Central memory CD8-positive, alpha-beta T cell (primary cell): ENCODE measurements around the gene SMIM35.
A peak's percentile ranks its signal among the peaks of the same experiment; 100 is the strongest.

Experiments used
- ATAC-seq: fragments of 150-1000 bp; cut with Tn5 transposase; replicated peaks from 2 replicates; pipeline ENCODE4 v1.10.0; 2022; ENCODE audit warnings: mild to moderate bottlenecking, moderate FRiP score, moderate number of reproducible peaks; ENCODE audit not compliant: poor library complexity, severe bottlenecking; ENCODE audit errors: extremely low read depth
- DNase-seq, 2 donors: peaks; one replicate each; pipeline ENCODE4 v3.0.0; 2021; ENCODE audit warnings: low spot score in 2 of 2
- H3K27ac Mint-ChIP-seq: one replicate; pipeline ENCODE4 v1.8.0; 2022; ENCODE audit warnings: low read depth, mild to moderate bottlenecking, moderate library complexity, mixed read lengths
- H3K27me3 Mint-ChIP-seq: one replicate; pipeline ENCODE4 v1.8.0; 2022; ENCODE audit warnings: mixed read lengths
- H3K36me3 Mint-ChIP-seq: one replicate; pipeline ENCODE4 v1.8.0; 2022; ENCODE audit warnings: mild to moderate bottlenecking, moderate library complexity, mixed read lengths; ENCODE audit not compliant: insufficient read depth
- H3K4me1 Mint-ChIP-seq: one replicate; pipeline ENCODE4 v1.8.0; 2022; ENCODE audit warnings: mixed read lengths
- H3K4me3 Mint-ChIP-seq: one replicate; pipeline ENCODE4 v1.8.0; 2022; ENCODE audit warnings: mild to moderate bottlenecking, moderate library complexity, mixed read lengths
- H3K9me3 Mint-ChIP-seq: one replicate; pipeline ENCODE4 v1.8.0; 2022; ENCODE audit warnings: mixed read lengths

The SMIM35 gene

DNA sequence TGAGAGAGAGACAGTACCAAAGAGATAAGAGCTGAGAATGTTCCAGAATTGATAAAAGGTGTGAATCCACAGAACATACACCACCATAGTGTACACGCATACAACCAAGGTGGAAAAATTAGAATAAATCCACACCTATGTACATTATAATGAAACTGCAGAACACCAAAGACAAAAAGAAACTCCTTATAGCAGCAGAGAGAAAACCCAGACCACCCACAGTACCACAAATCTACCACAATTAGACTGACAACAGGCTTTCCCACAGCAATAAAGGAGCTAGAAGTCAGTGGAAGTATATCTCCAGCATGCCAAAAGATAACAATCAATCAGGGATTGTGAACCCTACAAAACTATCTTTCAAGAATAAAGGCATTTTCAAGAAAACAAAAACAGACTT is 34.0 kb upstream of the SMIM35 start:
- DNase-seq (no peak), ATAC-seq (no peak)
- H3K27me3 Mint-ChIP-seq, result peaks cover 13% of the 10 kb centered on the region
- H3K4me1 Mint-ChIP-seq, result no peaks in the 10 kb centered on the region
- no peaks in the 10 kb centered on the region for H3K9me3 Mint-ChIP-seq
- no peaks in the 10 kb centered on the region for H3K36me3 Mint-ChIP-seq
- no peak overlapping the region for H3K4me3 Mint-ChIP-seq
- H3K27ac Mint-ChIP-seq, result no peak overlapping the region

DNA sequence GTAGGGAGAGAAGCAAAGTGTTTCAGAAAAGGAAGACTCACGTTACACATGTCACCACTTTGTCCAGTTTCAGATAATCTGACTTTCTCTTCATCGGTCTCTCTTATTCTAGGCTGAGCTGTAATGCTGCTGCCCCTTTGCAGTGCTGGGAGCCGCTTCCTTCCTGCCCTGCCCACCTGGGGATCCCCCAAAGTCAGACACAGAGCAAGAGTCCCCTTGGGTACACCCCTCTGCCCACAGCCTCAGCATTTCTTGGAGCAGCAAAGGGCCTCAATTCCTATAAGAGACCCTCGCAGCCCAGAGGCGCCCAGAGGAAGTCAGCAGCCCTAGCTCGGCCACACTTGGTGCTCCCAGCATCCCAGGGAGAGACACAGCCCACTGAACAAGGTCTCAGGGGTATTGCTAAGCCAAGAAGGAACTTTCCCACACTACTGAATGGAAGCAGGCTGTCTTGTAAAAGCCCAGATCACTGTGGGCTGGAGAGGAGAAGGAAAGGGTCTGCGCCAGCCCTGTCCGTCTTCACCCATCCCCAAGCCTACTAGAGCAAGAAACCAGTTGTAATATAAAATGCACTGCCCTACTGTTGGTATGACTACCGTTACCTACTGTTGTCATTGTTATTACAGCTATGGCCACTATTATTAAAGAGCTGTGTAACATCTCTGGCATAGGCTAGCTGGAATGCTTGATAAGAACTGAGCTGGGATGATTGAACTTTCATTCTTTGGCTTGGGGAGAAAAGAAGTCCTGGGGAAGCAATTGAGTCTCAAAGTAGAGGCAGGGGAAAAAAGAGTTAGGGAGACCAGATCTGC is 31.2 kb upstream of the SMIM35 start:
- no peaks in the 10 kb centered on the region for H3K36me3 Mint-ChIP-seq
- peaks cover 7% of the 10 kb centered on the region for H3K4me1 Mint-ChIP-seq
- no peak overlapping the region for H3K4me3 Mint-ChIP-seq
- ATAC-seq (no peak), DNase-seq (no peak)
- peak overlapping the region; percentile 14 for H3K27ac Mint-ChIP-seq
- no peaks in the 10 kb centered on the region for H3K9me3 Mint-ChIP-seq
- peaks cover 23% of the 10 kb centered on the region for H3K27me3 Mint-ChIP-seq

GRCh38 chr11:118115048-118115447 is 28.3 kb upstream of the SMIM35 start:
- Mint-ChIP-seq H3K4me1 (peaks cover 17% of the 10 kb centered on the region), H3K27me3 (peaks cover 36% of the 10 kb centered on the region), H3K36me3 (no peaks in the 10 kb centered on the region), H3K9me3 (no peaks in the 10 kb centered on the region), H3K4me3 (no peak overlapping the region), H3K27ac (peak overlapping the region; percentile 49)
- no peak for ATAC-seq
- no peak for DNase-seq

- ATAC-seq (no peak), DNase-seq (no peak)
- H3K27me3 Mint-ChIP-seq, result peaks cover 36% of the 10 kb centered on the region
- peak overlapping the region; percentile 49 for H3K27ac Mint-ChIP-seq
- H3K4me1 Mint-ChIP-seq, result peaks cover 17% of the 10 kb centered on the region
- no peaks in the 10 kb centered on the region for H3K36me3 Mint-ChIP-seq
- no peak overlapping the region for H3K4me3 Mint-ChIP-seq
- H3K9me3 Mint-ChIP-seq, result no peaks in the 10 kb centered on the region
Observed at GRCh38 chr11:118114266-118114665, 27.5 kb upstream of the SMIM35 start.

DNA sequence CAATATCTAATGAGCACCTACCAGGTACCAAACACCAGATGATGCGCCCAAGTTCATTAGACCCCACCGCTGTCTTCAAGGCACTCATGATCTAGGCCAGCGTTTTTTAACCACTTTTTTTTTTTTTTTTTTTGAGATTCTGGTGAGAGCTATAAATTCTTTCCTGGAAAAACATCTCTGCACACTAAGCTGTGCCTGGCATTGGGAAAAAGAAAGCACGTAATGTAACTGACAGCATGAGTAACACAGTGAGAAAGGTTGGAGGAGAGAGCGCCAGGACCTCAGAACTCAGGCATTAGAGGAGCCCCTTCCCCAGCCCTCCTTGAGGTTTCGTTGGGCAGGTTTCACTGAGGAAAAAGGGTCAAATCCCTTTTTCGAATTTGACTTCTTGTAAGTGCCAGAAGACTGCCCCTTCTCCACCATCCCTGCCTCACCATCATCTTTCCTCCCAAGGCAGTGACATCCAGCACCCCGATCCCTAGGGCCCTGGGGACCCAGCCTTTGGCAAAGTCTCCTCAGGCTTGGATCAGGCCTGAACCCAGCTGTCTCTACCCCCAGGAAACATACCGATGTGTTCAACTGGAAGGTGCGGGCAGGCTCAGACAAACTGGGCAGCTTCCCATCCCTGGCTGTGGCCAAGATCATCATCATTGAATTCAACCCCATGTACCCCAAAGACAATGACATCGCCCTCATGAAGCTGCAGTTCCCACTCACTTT is 26.1 kb upstream of the SMIM35 start:
- H3K4me1 Mint-ChIP-seq, result peaks cover 17% of the 10 kb centered on the region
- ATAC-seq (no peak), DNase-seq (no peak)
- H3K4me3 Mint-ChIP-seq, result no peak overlapping the region
- no peaks in the 10 kb centered on the region for H3K9me3 Mint-ChIP-seq
- no peaks in the 10 kb centered on the region for H3K36me3 Mint-ChIP-seq
- peaks cover 23% of the 10 kb centered on the region for H3K27me3 Mint-ChIP-seq
- no peak overlapping the region for H3K27ac Mint-ChIP-seq

DNA sequence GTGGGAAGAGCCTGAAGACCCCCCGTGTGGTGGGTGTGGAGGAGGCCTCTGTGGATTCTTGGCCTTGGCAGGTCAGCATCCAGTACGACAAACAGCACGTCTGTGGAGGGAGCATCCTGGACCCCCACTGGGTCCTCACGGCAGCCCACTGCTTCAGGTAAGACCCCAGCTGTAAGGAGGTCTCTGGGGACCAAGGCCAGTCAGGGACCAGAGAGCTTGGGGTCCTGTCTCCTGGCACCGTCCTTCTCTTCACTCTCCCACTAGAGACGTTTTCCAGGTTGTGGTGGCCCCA is 24.9 kb upstream of the SMIM35 start:
- DNase-seq (no peak), ATAC-seq (no peak)
- peaks cover 26% of the 10 kb centered on the region for H3K27me3 Mint-ChIP-seq
- H3K9me3 Mint-ChIP-seq, result no peaks in the 10 kb centered on the region
- H3K4me3 Mint-ChIP-seq, result no peak overlapping the region
- no peak overlapping the region for H3K27ac Mint-ChIP-seq
- H3K4me1 Mint-ChIP-seq, result peaks cover 17% of the 10 kb centered on the region
- H3K36me3 Mint-ChIP-seq, result no peaks in the 10 kb centered on the region

- DNase-seq (no peak), ATAC-seq (no peak)
- Mint-ChIP-seq H3K4me1 (peaks cover 17% of the 10 kb centered on the region), H3K4me3 (no peak overlapping the region), H3K9me3 (no peaks in the 10 kb centered on the region), H3K36me3 (no peaks in the 10 kb centered on the region), H3K27me3 (peaks cover 29% of the 10 kb centered on the region), H3K27ac (no peak overlapping the region)
Observed at GRCh38 chr11:118111019-118111743, 24.4 kb upstream of the SMIM35 start.

- no peaks in the 10 kb centered on the region for H3K9me3 Mint-ChIP-seq
- peaks cover 19% of the 10 kb centered on the region for H3K27me3 Mint-ChIP-seq
- peaks cover 10% of the 10 kb centered on the region for H3K4me1 Mint-ChIP-seq
- H3K4me3 Mint-ChIP-seq, result no peak overlapping the region
- no peak overlapping the region for H3K27ac Mint-ChIP-seq
- ATAC-seq (no peak), DNase-seq (no peak)
- H3K36me3 Mint-ChIP-seq, result no peaks in the 10 kb centered on the region
Observed at GRCh38 chr11:118109231-118109630, 22.5 kb upstream of the SMIM35 start.

- Mint-ChIP-seq H3K9me3 (no peaks in the 10 kb centered on the region), H3K4me3 (no peak overlapping the region), H3K27me3 (peaks cover 19% of the 10 kb centered on the region), H3K36me3 (no peaks in the 10 kb centered on the region), H3K4me1 (peaks cover 10% of the 10 kb centered on the region), H3K27ac (no peak overlapping the region)
- ATAC-seq (no peak), DNase-seq (no peak)
Observed at GRCh38 chr11:118108513-118108912, 21.8 kb upstream of the SMIM35 start.

DNA sequence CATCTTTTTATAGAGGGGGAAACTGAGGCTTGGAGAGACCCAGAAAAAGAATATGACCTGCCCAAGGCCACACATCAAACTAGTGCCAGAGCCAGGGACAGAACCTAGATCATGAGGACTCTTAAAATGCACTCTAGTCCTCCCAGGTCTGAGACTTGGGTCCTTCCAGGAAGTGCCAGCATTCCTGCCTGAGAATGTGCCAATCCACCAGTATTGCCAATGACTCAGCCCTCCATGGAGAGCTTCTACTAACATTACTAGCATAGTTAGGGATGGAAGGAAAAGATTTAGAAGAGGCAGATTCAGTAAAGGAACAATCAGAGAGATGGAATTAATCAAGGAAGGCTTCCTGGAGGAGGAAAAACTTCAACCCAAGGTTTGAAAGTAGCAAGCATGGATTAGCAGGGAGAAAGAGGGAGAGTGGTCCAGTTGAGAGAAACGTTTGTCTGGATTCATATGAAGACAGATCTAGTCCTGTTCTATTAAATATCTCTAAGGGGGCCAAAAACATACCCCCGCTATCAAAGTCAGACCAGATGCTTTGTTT is 20.1 kb upstream of the SMIM35 start:
- ATAC-seq, result no peak
- H3K36me3 Mint-ChIP-seq, result no peaks in the 10 kb centered on the region
- H3K4me1 Mint-ChIP-seq, result peaks cover 10% of the 10 kb centered on the region
- H3K27ac Mint-ChIP-seq, result no peak overlapping the region
- no peak for DNase-seq
- no peaks in the 10 kb centered on the region for H3K9me3 Mint-ChIP-seq
- peaks cover 33% of the 10 kb centered on the region for H3K27me3 Mint-ChIP-seq
- H3K4me3 Mint-ChIP-seq, result no peak overlapping the region

- no peak overlapping the region for H3K4me3 Mint-ChIP-seq
- DNase-seq (no peak), ATAC-seq (no peak)
- no peaks in the 10 kb centered on the region for H3K9me3 Mint-ChIP-seq
- H3K4me1 Mint-ChIP-seq, result peaks cover 3% of the 10 kb centered on the region
- H3K27ac Mint-ChIP-seq, result no peak overlapping the region
- no peaks in the 10 kb centered on the region for H3K36me3 Mint-ChIP-seq
- peaks cover 35% of the 10 kb centered on the region for H3K27me3 Mint-ChIP-seq
Observed at GRCh38 chr11:118105657-118106305, 19.0 kb upstream of the SMIM35 start.

- no peak for DNase-seq
- Mint-ChIP-seq H3K36me3 (no peaks in the 10 kb centered on the region), H3K9me3 (no peaks in the 10 kb centered on the region), H3K4me3 (no peak overlapping the region), H3K27ac (no peak overlapping the region), H3K4me1 (no peaks in the 10 kb centered on the region), H3K27me3 (peaks cover 33% of the 10 kb centered on the region)
- no peak for ATAC-seq
Observed at GRCh38 chr11:118104491-118104890, 17.7 kb upstream of the SMIM35 start.
